Activated T-helper 2 cell treated with anti-CD3 and anti-CD28 coated beads, Interferon-gamma antibody, Interleukin-2, Interleukin-4, amounts not matched to agents 10 μg/mL and 5 μg/mL and 100 μg/mL, durations not matched to agents 14 hours and 24 hours and 36 hours (primary cell): Measurements from ENCODE around the gene WNT11. TPM values are rescaled to one million over a fixed set of nuclear protein-coding genes. Genes with fewer than 3 reads are reported as not detected.
"Not testable (repeated sequence)": the region's sequence is repeated elsewhere in the genome, so short reads cannot be mapped to it uniquely, and the experiment has no call there.

Source experiments
- DNase-seq: peaks from one replicate; pipeline ENCODE4 v3.0.0; 2021; ENCODE audit warnings: low spot score
- H3K27ac Mint-ChIP-seq: one replicate; pipeline ENCODE4 v1.8.0; 2021; ENCODE audit warnings: mixed read lengths
- H3K27me3 Mint-ChIP-seq: one replicate; pipeline ENCODE4 v1.8.0; 2021; ENCODE audit warnings: low read depth, mixed read lengths
- H3K36me3 Mint-ChIP-seq: one replicate; pipeline ENCODE4 v1.8.0; 2021; ENCODE audit warnings: low read depth, mixed read lengths
- H3K4me1 Mint-ChIP-seq: one replicate; pipeline ENCODE4 v1.8.0; 2021; ENCODE audit warnings: low read depth, mixed read lengths
- H3K4me3 Mint-ChIP-seq: one replicate; pipeline ENCODE4 v1.8.0; 2021; ENCODE audit warnings: low read depth, mild to moderate bottlenecking, moderate library complexity, mixed read lengths
- H3K9me3 Mint-ChIP-seq: one replicate; pipeline ENCODE4 v1.8.0; 2021; ENCODE audit warnings: mixed read lengths
- intact Hi-C: fragments of 100-400 bp; cut with micrococcal nuclease; formaldehyde crosslinking; loops from one replicate; pipeline ENCODE4 v1.15.1; 2023
- total RNA-seq: library from RNA; stranded (reverse); gene quantifications from 2 replicates; pipeline ENCODE4 v1.2.3, GENCODE V29; 2022

Gene WNT11
- total RNA-seq, 1 donor from 2014 or later, result 0.91 TPM

GRCh38 chr11:76201672-76202412 lies 4.5 kb downstream of the WNT11 start:
- Mint-ChIP-seq H3K36me3 (no peaks in the 10 kb centered on the region), H3K27ac (no peak overlapping the region), H3K4me1 (peaks cover 5% of the 10 kb centered on the region), H3K4me3 (no peak overlapping the region), H3K9me3 (no peaks in the 10 kb centered on the region), H3K27me3 (peaks cover 29% of the 10 kb centered on the region)
- no peak for DNase-seq
- intact Hi-C loops, result no loop called here

GRCh38 chr11:76201056-76201455 lies 5.2 kb downstream of the WNT11 start:
- no peak overlapping the region for H3K27ac Mint-ChIP-seq
- H3K4me1 Mint-ChIP-seq, result peaks cover 3% of the 10 kb centered on the region
- DNase-seq, result no peak
- H3K4me3 Mint-ChIP-seq, result no peak overlapping the region
- H3K36me3 Mint-ChIP-seq, result no peaks in the 10 kb centered on the region
- H3K27me3 Mint-ChIP-seq, result peaks cover 25% of the 10 kb centered on the region
- intact Hi-C loops, result no loop called here
- no peaks in the 10 kb centered on the region for H3K9me3 Mint-ChIP-seq

GRCh38 chr11:76200006-76200940 lies 6.0 kb downstream of the WNT11 start:
- Mint-ChIP-seq H3K9me3 (no peaks in the 10 kb centered on the region), H3K4me3 (no peak overlapping the region), H3K27me3 (peaks cover 17% of the 10 kb centered on the region), H3K36me3 (no peaks in the 10 kb centered on the region), H3K4me1 (no peaks in the 10 kb centered on the region), H3K27ac (no peak overlapping the region)
- intact Hi-C loops, result no loop called here
- DNase-seq, result no peak

GRCh38 chr11:76198691-76199090 lies 7.6 kb downstream of the WNT11 start:
- intact Hi-C loops, H3K4me3 Mint-ChIP-seq, H3K4me1 Mint-ChIP-seq, H3K36me3 Mint-ChIP-seq, H3K9me3 Mint-ChIP-seq, H3K27me3 Mint-ChIP-seq, DNase-seq, H3K27ac Mint-ChIP-seq: not testable (repeated sequence)

- Mint-ChIP-seq H3K36me3 (no peaks in the 10 kb centered on the region), H3K4me3 (no peak overlapping the region), H3K9me3 (no peaks in the 10 kb centered on the region), H3K4me1 (no peaks in the 10 kb centered on the region), H3K27me3 (no peaks in the 10 kb centered on the region), H3K27ac (no peak overlapping the region)
- intact Hi-C loops, result no loop called here
- DNase-seq, result no peak
These were observed 8.2 kb downstream of the WNT11 start for GRCh38 chr11:76197941-76198640.

- H3K27ac Mint-ChIP-seq, result no peak overlapping the region
- intact Hi-C loops, result no loop called here
- H3K27me3 Mint-ChIP-seq, result no peaks in the 10 kb centered on the region
- H3K4me1 Mint-ChIP-seq, result no peaks in the 10 kb centered on the region
- H3K36me3 Mint-ChIP-seq, result no peaks in the 10 kb centered on the region
- H3K4me3 Mint-ChIP-seq, result no peak overlapping the region
- no peak for DNase-seq
- no peaks in the 10 kb centered on the region for H3K9me3 Mint-ChIP-seq
These were observed 9.0 kb downstream of the WNT11 start for GRCh38 chr11:76197332-76197731.

GRCh38 chr11:76196849-76197248 lies 9.5 kb downstream of the WNT11 start:
- H3K27ac Mint-ChIP-seq, result no peak overlapping the region
- intact Hi-C loops, result no loop called here
- no peak for DNase-seq
- H3K36me3 Mint-ChIP-seq, result no peaks in the 10 kb centered on the region
- H3K9me3 Mint-ChIP-seq, result no peaks in the 10 kb centered on the region
- H3K27me3 Mint-ChIP-seq, result no peaks in the 10 kb centered on the region
- H3K4me3 Mint-ChIP-seq, result no peak overlapping the region
- no peaks in the 10 kb centered on the region for H3K4me1 Mint-ChIP-seq

- H3K27me3 Mint-ChIP-seq, result no peaks in the 10 kb centered on the region
- no peaks in the 10 kb centered on the region for H3K9me3 Mint-ChIP-seq
- no peak overlapping the region for H3K27ac Mint-ChIP-seq
- no peaks in the 10 kb centered on the region for H3K36me3 Mint-ChIP-seq
- intact Hi-C loops, result no loop called here
- no peaks in the 10 kb centered on the region for H3K4me1 Mint-ChIP-seq
- H3K4me3 Mint-ChIP-seq, result no peak overlapping the region
- no peak for DNase-seq
These were observed 11.2 kb downstream of the WNT11 start for GRCh38 chr11:76194872-76195668.

- intact Hi-C loops, result no loop called here
These were observed 13.1 kb downstream of the WNT11 start for GRCh38 chr11:76193219-76193618.

GRCh38 chr11:76190376-76190775 lies 15.9 kb downstream of the WNT11 start:
- Mint-ChIP-seq H3K4me1 (no peaks in the 10 kb centered on the region), H3K9me3 (no peaks in the 10 kb centered on the region), H3K27me3 (no peaks in the 10 kb centered on the region), H3K27ac (no peak overlapping the region), H3K36me3 (no peaks in the 10 kb centered on the region), H3K4me3 (no peak overlapping the region)
- intact Hi-C loops, result no loop called here
- DNase-seq, result no peak

More at GRCh38 chr11:76193219-76193618, 13.1 kb downstream of the WNT11 start:
- Mint-ChIP-seq H3K36me3 (no peaks in the 10 kb centered on the region), H3K4me1 (no peaks in the 10 kb centered on the region), H3K4me3 (no peak overlapping the region), H3K27me3 (no peaks in the 10 kb centered on the region), H3K9me3 (no peaks in the 10 kb centered on the region), H3K27ac (no peak overlapping the region)
- DNase-seq, result no peak

- Mint-ChIP-seq H3K27ac (no peak overlapping the region), H3K4me3 (no peak overlapping the region), H3K9me3 (no peaks in the 10 kb centered on the region), H3K27me3 (no peaks in the 10 kb centered on the region), H3K36me3 (no peaks in the 10 kb centered on the region), H3K4me1 (no peaks in the 10 kb centered on the region)
- no peak for DNase-seq
- intact Hi-C loops, result no loop called here
These were observed 16.6 kb downstream of the WNT11 start for GRCh38 chr11:76189682-76190081.

- Mint-ChIP-seq H3K27ac (no peak overlapping the region), H3K9me3 (no peaks in the 10 kb centered on the region), H3K36me3 (no peaks in the 10 kb centered on the region), H3K27me3 (no peaks in the 10 kb centered on the region), H3K4me1 (no peaks in the 10 kb centered on the region), H3K4me3 (no peak overlapping the region)
- intact Hi-C loops, result no loop called here
- no peak for DNase-seq
These were observed 17.4 kb downstream of the WNT11 start for GRCh38 chr11:76188873-76189272.
